GM12801 (cell line): Measurements from ENCODE around the gene MDN1.

Experiments
- CTCF ChIP-seq: IDR thresholded peaks from one replicate; pipeline ENCODE4 v1.5.1; 2011; ENCODE audit warnings: control low read depth; ENCODE audit not compliant: insufficient read length; ENCODE audit errors: extremely low read depth

Gene MDN1

DNA sequence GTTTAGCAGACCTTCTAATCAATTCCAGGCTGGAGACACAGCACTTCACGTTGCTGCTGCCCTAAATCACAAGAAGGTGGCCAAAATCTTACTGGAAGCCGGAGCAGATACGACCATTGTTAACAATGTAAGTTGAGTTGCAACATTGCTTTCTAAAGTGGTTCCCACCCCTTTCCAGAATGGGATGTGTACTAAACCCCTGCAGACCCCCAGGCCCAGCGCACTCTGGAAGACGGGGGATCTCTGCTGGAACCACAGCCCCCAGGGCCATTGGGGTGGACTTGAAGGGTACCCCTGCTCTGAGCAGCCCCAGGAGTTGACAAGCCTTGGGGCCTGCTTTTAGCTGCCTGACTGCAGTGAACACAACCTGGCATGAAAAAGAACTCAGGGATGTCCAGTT, 203.1 kb downstream of the MDN1 start:
- no peak for TF ChIP-seq CTCF

DNA sequence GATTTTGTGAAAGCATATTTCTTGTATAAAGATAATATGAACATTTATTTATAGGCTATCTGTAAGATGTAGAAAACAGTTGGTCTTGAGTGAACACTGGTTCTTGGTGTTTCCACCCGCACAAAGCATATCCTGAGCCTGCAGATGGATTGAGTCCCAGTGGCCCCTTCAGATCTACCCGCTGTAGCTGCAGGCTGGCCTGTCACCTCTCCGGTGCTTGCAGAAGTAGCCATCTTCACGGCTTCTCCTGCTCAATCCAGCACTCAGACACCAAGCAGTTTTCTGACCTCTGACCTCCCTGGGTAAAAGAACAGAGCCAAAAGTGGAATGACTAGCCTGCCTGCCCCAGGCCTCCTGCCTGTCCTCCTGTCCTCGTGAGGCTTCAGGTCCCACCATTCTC, 203.7 kb downstream of the MDN1 start:
- no peak for TF ChIP-seq CTCF

DNA sequence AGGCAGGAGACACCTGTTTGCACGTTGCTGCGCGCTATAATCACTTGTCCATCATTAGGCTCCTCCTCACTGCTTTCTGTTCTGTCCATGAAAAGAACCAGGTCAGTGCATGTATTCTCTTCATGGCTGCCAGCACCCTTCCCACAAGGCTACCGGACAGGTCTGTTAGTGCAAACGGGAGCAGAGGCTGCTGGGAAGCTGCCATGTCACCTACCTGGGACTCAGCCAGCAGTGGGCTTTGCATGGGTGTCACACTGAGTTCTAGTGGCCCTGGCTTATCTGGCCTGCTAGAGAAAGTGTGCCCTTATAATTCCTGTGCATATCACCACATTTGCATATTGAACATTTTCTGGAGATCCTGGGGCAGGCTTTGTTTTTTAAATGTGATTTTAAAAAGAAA, 205.8 kb downstream of the MDN1 start:
- no peak for TF ChIP-seq CTCF

DNA sequence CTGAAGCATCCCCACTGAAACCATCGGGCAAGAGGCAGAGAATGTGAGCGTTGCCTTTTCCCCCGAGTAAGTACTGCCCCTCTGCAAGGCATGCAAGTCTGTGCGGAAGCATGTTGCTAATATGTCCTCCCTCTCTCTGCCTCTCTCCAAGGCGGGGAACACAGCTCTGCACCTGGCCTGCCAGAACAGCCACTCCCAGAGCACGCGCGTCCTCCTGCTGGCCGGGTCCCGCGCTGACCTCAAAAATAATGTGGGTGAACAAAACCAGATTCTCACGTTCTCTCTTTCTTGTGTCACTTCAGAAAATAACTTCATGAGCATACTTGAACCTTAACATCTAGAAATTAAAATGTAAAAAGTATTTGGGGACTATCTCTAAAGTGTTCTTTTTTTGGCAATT, 207.5 kb downstream of the MDN1 start:
- no peak for TF ChIP-seq CTCF

- no peak for TF ChIP-seq CTCF
Measured at GRCh38 chr6:89611666-89612065, 207.9 kb downstream of the MDN1 start.

DNA sequence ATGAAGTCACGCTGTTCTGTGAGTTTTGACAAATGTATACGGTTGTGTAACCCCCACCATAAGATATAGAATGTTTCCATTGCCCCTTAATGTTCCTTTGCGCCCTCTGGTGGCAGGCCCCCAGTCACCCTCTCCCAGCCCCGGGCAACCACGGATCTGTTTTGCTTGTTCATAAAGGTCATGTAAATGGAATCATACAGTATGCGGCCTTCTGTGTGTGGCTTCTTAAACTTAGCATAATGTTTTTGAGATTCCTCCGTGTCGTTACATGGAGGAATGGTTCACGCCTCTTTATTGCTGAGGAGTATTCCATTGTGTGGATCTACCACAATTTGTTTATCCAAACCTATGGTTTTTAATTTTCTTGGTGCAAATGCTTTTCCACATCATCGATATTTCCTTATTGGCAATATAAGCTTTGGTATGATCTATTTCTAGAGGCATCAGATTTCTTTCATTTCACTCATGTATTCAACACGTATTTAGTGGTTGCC, 209.4 kb downstream of the MDN1 start:
- peak; percentile 21 for TF ChIP-seq CTCF

DNA sequence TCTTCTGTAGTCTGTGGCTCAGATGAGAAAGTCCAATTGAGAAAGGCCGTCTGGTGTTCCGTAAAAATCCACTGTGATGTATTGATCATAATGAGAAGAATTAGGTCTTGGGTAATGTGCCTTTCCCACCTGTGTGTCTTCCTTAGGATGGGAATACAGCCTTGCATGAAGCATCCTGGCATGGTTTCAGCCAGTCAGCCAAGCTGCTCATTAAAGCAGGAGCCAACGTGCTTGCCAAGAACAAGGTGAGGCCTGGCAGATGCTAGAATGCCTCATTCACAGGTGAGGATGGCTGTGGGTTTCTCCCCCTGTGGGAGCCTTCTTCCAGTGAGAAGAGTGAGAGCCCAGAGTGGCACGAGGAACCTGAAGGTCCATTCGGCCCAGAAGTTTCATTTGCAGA, 213.7 kb downstream of the MDN1 start:
- no peak for TF ChIP-seq CTCF

DNA sequence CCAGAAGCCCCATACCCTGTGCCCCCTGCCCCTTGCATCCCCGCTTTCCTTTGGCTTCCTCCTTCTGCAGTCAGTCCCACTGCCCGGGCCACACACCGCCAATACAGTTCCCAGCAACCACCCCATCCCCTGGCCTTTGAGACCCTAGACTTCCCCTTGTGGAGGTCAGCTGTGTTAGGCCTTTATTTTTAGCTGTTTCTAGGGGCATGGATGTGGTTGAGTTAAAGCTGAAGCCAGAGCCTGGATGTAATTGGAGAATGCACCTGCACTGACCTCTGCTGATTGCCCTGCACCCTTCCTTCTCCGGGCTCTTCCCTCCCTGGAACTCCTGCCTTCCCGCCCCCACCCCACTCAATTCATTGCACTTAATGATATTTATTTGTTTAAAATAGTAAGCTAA, 214.9 kb downstream of the MDN1 start:
- no peak for TF ChIP-seq CTCF
